ENCODE data around the gene PARD3. TPM values are rescaled to one million over a fixed set of nuclear protein-coding genes. Genes with fewer than 3 reads are reported as not detected.

The PARD3 gene
- total and polyA plus RNA-seq, 12 donors: 17.0 to 93.8 (median 47.3) TPM

- peaks cover 4 to 16% of the 10 kb centered on the region in 2 donors for H3K4me1 ChIP-seq (replicated peaks in 1 of 2)
- no peaks in the 10 kb centered on the region for H3K36me3 ChIP-seq (replicated peaks in 1 of 2)
- DNase-seq: no peak
- TF ChIP-seq POLR2A (IDR thresholded peaks at IDR 0.05) (no peak), CTCF (IDR thresholded peaks at IDR 0.05) (no peak)
- no peaks in the 10 kb centered on the region for H3K9me3 ChIP-seq (replicated peaks in 1 of 3)
- intact Hi-C loops (cut with DNase I): no loop called here
- no peak overlapping the region for H3K27ac ChIP-seq
- no peaks in the 10 kb centered on the region for H3K27me3 ChIP-seq
- H3K4me3 ChIP-seq: no peak overlapping the region
Observed at GRCh38 chr10:34544400-34544799, 270.7 kb downstream of the PARD3 start.

- no peaks in the 10 kb centered on the region for H3K9me3 ChIP-seq (replicated peaks in 1 of 3)
- no peak for DNase-seq
- H3K27me3 ChIP-seq: no peaks in the 10 kb centered on the region
- no peaks in the 10 kb centered on the region for H3K36me3 ChIP-seq (replicated peaks in 1 of 2)
- no peak overlapping the region for H3K4me3 ChIP-seq
- 77 to 81% (median 77%) methylated on average over 2 of the region's 2 CpGs for WGBS, 4 donors
- TF ChIP-seq POLR2A (IDR thresholded peaks at IDR 0.05): no peak
- no peak for TF ChIP-seq CTCF (IDR thresholded peaks at IDR 0.05)
- H3K27ac ChIP-seq: no peak overlapping the region
- intact Hi-C loops (cut with DNase I): no loop called here
- H3K4me1 ChIP-seq (replicated peaks in 1 of 2): peaks cover 4 to 18% of the 10 kb centered on the region in 2 donors
Observed at GRCh38 chr10:34543716-34544115, 271.4 kb downstream of the PARD3 start.

- intact Hi-C loops (cut with DNase I): no loop called here
- Histone ChIP-seq H3K36me3 (replicated peaks in 1 of 2) (no peaks in the 10 kb centered on the region), H3K4me3 (no peak overlapping the region), H3K27ac (peak overlapping the region in 2 of 5 donors; percentile 23 to 83), H3K9me3 (replicated peaks in 1 of 3) (no peaks in the 10 kb centered on the region), H3K4me1 (replicated peaks in 1 of 2) (peaks cover 4 to 26% of the 10 kb centered on the region in 2 donors), H3K27me3 (no peaks in the 10 kb centered on the region)
- DNase-seq: no peak
- TF ChIP-seq CTCF (IDR thresholded peaks at IDR 0.05) (no peak), POLR2A (IDR thresholded peaks at IDR 0.05) (no peak)
- WGBS, 4 donors: 94 to 100% (median 97%) methylated on average over 7 of the region's 7 CpGs
Observed at GRCh38 chr10:34540492-34540891, 274.6 kb downstream of the PARD3 start.

- no peaks in the 10 kb centered on the region for H3K36me3 ChIP-seq (replicated peaks in 1 of 2)
- no peaks in the 10 kb centered on the region for H3K27me3 ChIP-seq
- intact Hi-C loops (cut with DNase I): no loop called here
- peaks cover 4 to 26% of the 10 kb centered on the region in 2 donors for H3K4me1 ChIP-seq (replicated peaks in 1 of 2)
- peak in 1 of 2 donors; percentile 41 for TF ChIP-seq POLR2A (IDR thresholded peaks at IDR 0.05)
- no peak for TF ChIP-seq CTCF (IDR thresholded peaks at IDR 0.05)
- DNase-seq: peak; percentile 38 to 72 (median 59)
- peak overlapping the region in 2 of 4 donors; percentile 20 to 43 for H3K4me3 ChIP-seq
- 28 to 52% (median 35%) methylated on average over 13 of the region's 13 CpGs for whole genome bisulfite sequencing, 4 donors
- H3K27ac ChIP-seq: peak overlapping the region; percentile 6 to 91 (median 76)
- H3K9me3 ChIP-seq (replicated peaks in 1 of 3): no peaks in the 10 kb centered on the region
Observed at GRCh38 chr10:34539533-34540315, 275.4 kb downstream of the PARD3 start.
